Neuron (in vitro differentiated cells): ENCODE results near the gene STX18.
A peak's percentile ranks its signal among the peaks of the same experiment; 100 is the strongest.

Experiments used
- H2AFZ ChIP-seq: one replicate; pipeline ENCODE4 v1.6.1; 2013; ENCODE audit warnings: low read depth, mild to moderate bottlenecking, inconsistent platforms, low read length, moderate library complexity
- H3K27me3 ChIP-seq: one replicate; pipeline ENCODE4 v1.6.1; 2013; ENCODE audit warnings: low read length; ENCODE audit not compliant: insufficient read depth
- H3K36me3 ChIP-seq: one replicate; pipeline ENCODE4 v1.6.1; 2013; ENCODE audit warnings: low read length; ENCODE audit not compliant: insufficient read depth
- H3K4me1 ChIP-seq: one replicate; pipeline ENCODE4 v1.6.1; 2013; ENCODE audit warnings: low read length; ENCODE audit not compliant: insufficient read depth
- H3K4me3 ChIP-seq: 2 replicates; pipeline ENCODE4 v1.5.1; 2013; ENCODE audit warnings: mild to moderate bottlenecking, low read length, moderate library complexity
- H3K9me3 ChIP-seq: one replicate; pipeline ENCODE4 v1.6.1; 2013; ENCODE audit warnings: low read length

Gene STX18

GRCh38 chr4:4541661-4542570, at the start of gene STX18:
Gene STX18 (minus strand): TSS chr4:4542048. CDS start chr4:4541964, 84 bp downstream.
- Histone ChIP-seq H2AFZ (peak within 1 kb of the TSS; percentile 91), H3K27me3 (no peaks in the 10 kb centered on the region), H3K36me3 (peaks cover 4% of the 10 kb centered on the region), H3K4me1 (peaks cover 23% of the 10 kb centered on the region), H3K9me3 (no peaks in the 10 kb centered on the region), H3K4me3 (peak within 1 kb of the TSS; percentile 64)

DNA sequence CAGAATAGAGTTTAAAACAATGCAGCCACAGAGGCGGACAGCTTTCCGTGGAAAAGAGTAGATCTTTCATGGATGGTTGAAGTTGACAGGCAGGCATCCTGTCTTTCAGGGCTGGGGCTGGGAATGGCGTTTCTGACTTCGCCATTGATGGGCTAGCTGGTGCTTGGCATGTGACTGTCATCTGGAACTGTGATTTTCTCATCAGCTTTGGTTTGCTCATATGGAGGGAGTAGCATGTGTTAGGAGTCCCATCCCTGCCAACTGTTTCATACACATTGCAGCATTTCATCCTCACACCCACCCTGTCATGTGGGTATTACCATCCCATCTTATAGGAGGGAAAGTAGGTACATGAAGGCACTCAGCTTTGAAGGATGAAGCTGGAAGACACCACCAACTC, 49.2 kb upstream of the STX18 start:
- H2AFZ ChIP-seq: no peak overlapping the region
- no peaks in the 10 kb centered on the region for H3K4me1 ChIP-seq
- no peaks in the 10 kb centered on the region for H3K36me3 ChIP-seq
- H3K27me3 ChIP-seq: no peaks in the 10 kb centered on the region
- no peak overlapping the region for H3K4me3 ChIP-seq
- H3K9me3 ChIP-seq: peaks cover 6% of the 10 kb centered on the region

DNA sequence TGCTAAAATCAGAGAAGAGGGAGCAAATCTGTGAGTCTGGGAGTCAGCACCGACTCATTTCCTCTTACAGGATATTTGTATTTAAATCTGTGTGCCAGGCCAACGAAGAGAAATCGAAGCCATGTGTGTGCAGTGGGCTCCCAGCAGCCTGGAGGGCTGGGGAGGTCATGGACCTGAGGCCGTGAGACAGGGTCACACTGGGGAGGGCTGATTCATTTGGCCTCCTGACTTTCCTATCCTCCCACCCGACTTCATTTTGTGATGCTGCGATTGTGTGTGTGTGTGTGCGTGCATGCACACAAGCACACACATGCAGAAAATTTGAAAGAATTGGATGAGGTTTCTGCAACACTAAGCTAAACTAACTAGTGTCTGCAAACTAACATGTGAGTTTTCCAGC, 48.7 kb upstream of the STX18 start:
- H3K9me3 ChIP-seq: peaks cover 4% of the 10 kb centered on the region
- H2AFZ ChIP-seq: no peak overlapping the region
- no peak overlapping the region for H3K4me3 ChIP-seq
- no peaks in the 10 kb centered on the region for H3K36me3 ChIP-seq
- H3K27me3 ChIP-seq: no peaks in the 10 kb centered on the region
- peaks cover 2% of the 10 kb centered on the region for H3K4me1 ChIP-seq

DNA sequence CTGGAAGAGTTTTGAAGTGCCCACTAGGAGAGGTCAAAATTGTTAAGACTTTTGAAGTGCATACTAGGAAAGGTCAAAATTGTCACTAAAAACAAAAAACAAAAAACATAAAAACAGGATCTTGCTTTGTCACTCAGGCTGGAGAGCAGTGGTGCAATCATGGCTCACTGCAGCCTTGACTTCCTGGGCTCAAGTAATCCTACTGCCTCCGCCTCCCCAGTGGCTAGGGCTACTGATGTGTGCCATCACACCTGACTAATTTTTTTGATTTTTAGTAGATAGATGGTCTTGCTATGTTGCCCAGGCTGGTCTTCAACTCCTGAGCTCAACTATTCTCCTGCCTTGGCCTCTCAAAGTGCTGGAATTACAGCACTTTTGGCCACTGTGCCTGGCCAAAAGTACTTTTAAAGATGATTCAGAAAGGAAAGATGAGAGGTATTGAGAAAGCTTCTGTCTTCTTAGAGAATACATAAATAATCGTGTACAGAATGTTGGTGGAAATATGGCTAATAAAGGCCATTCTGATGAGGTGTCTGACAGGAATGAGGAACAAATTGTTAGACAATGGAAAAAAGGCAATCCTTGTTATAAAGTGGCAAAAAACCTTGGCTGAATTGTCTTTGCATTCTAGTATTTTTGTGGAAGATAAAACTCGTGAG, 43.3 kb upstream of the STX18 start:
- H3K36me3 ChIP-seq: no peaks in the 10 kb centered on the region
- H2AFZ ChIP-seq: no peak overlapping the region
- H3K27me3 ChIP-seq: no peaks in the 10 kb centered on the region
- H3K4me1 ChIP-seq: peaks cover 4% of the 10 kb centered on the region
- no peak overlapping the region for H3K4me3 ChIP-seq
- H3K9me3 ChIP-seq: no peaks in the 10 kb centered on the region

DNA sequence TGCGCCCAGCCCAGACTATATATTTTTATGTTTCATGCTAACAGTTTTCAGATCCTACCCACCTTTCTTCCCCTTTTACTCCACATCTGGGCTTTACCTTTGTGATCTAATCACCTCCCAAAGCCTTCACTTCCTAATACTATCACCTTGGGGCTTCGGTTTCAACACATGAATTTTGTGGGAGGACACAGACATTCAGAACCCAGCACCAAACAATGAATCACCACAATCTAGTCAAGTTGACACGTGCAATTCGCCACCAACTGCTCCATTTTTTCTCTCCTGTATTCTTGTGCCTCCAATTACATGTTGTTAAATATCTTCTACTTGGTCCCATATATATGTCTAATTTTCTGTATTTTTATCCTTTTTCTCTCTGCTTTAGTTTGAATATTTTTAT, 41.8 kb upstream of the STX18 start:
- Histone ChIP-seq H2AFZ (no peak overlapping the region), H3K36me3 (no peaks in the 10 kb centered on the region), H3K4me3 (no peak overlapping the region), H3K9me3 (no peaks in the 10 kb centered on the region), H3K4me1 (peaks cover 18% of the 10 kb centered on the region), H3K27me3 (no peaks in the 10 kb centered on the region)

DNA sequence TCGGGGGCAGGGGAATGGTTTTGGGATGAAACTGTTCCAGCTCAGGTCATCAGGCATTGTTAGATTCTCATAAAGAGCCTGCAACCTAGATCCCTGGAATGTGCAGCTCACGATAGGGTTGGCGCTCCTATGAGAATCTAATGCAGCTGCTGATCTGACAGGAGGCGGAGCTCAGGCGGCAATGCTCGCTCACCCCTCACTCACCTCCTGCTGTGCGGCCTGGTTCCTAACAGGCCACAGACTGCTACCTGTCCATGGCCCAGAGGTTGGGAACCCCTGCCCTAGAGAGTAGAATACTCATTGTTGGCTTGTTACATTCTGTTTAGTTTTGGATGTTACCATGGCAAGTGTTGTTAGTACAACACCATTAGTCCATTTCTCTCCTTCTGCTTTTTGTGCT, 40.8 kb upstream of the STX18 start:
- Histone ChIP-seq H3K4me1 (peaks cover 24% of the 10 kb centered on the region), H3K4me3 (no peak overlapping the region)

GRCh38 chr4:4580494-4580893, 38.6 kb upstream of the STX18 start:
- no peak overlapping the region for H2AFZ ChIP-seq
- no peak overlapping the region for H3K4me3 ChIP-seq
- peaks cover 23% of the 10 kb centered on the region for H3K4me1 ChIP-seq
- no peaks in the 10 kb centered on the region for H3K27me3 ChIP-seq
- H3K9me3 ChIP-seq: no peaks in the 10 kb centered on the region
- H3K36me3 ChIP-seq: no peaks in the 10 kb centered on the region

More for the DNA sequence above, 40.8 kb upstream of the STX18 start:
- H3K36me3 ChIP-seq: no peaks in the 10 kb centered on the region
- no peaks in the 10 kb centered on the region for H3K9me3 ChIP-seq
- no peak overlapping the region for H2AFZ ChIP-seq
- no peaks in the 10 kb centered on the region for H3K27me3 ChIP-seq

- Histone ChIP-seq H3K27me3 (no peaks in the 10 kb centered on the region), H3K36me3 (no peaks in the 10 kb centered on the region), H2AFZ (no peak overlapping the region), H3K4me1 (peaks cover 30% of the 10 kb centered on the region), H3K4me3 (no peak overlapping the region), H3K9me3 (no peaks in the 10 kb centered on the region)
Observed at GRCh38 chr4:4578981-4579380, 37.1 kb upstream of the STX18 start.

GRCh38 chr4:4577359-4577875, 35.6 kb upstream of the STX18 start:
- H3K4me3 ChIP-seq: no peak overlapping the region
- H3K27me3 ChIP-seq: no peaks in the 10 kb centered on the region
- H3K36me3 ChIP-seq: no peaks in the 10 kb centered on the region
- peaks cover 30% of the 10 kb centered on the region for H3K4me1 ChIP-seq
- no peaks in the 10 kb centered on the region for H3K9me3 ChIP-seq
- H2AFZ ChIP-seq: no peak overlapping the region

DNA sequence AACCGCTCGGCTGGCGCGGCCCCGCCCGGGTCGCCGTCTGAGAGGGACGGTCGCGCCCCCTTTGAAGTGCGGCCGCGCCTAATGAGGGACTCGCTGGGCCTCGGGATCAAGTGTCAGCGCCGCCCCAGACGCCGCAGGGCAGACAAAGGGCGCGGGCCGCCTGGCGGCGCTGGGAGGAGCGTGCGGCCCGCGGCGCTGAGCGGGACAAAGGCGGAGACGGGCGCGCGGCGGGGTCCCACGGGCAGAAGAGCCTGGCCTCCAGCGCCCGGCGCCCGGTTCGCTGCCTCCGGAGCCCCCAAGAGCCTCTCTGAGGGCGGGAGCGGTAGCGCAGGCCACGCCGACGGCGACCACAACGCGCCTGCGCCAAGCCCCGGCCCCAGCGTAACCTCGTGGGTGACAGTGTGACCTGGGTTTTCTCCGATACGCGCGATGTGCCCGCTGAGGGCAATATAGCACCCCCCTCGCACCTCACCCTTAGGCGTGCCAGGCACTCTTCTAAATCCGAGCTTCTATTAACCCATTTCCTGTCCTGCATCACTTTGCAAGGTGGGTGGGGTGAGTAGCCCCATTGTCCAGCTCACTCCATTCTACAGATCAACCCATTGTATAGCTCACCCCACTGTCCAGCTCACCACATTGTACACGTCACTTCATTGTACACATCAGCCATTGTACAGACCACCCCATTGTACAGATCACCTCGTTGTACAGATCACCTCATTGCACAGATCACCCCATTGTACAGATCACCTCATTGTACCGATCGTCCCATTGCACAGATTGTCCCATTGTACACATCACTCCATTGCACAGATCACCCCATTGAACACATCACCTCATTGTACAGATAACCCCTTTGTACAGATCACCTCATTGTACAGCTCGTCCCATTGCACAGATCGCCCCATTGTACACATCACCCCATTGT, 33.7 kb upstream of the STX18 start:
- H3K27me3 ChIP-seq: no peaks in the 10 kb centered on the region

GRCh38 chr4:4574792-4575191, 32.9 kb upstream of the STX18 start:
- H3K4me3 ChIP-seq: peak overlapping the region; percentile 29
- H2AFZ ChIP-seq: no peak overlapping the region
- no peaks in the 10 kb centered on the region for H3K27me3 ChIP-seq
- peaks cover 5% of the 10 kb centered on the region for H3K9me3 ChIP-seq
- H3K36me3 ChIP-seq: no peaks in the 10 kb centered on the region
- H3K4me1 ChIP-seq: peaks cover 24% of the 10 kb centered on the region

More for the DNA sequence above, 33.7 kb upstream of the STX18 start:
- H3K4me1 ChIP-seq: peaks cover 30% of the 10 kb centered on the region
- no peaks in the 10 kb centered on the region for H3K9me3 ChIP-seq
- H2AFZ ChIP-seq: no peak overlapping the region
- peak overlapping the region; percentile 29 for H3K4me3 ChIP-seq
- H3K36me3 ChIP-seq: no peaks in the 10 kb centered on the region

DNA sequence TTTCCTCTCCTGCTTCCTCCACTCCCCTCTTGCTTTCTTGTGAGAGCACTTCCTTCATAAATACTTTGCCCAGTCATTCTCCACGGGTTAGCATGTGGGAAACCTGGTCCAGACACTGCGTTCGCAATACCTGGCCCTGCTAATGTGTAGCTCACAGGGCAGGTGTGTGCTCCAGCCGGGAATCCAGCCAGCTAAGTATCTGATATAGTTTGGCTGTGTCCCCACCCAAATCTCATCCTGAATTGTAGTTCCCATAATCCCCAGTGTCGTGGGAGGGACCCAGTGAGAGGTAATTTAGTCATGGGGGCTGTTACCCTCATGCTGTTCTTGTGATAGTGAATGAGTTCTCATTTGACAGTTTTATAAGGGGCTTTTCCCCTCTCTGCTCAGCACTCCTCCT, 32.2 kb upstream of the STX18 start:
- Histone ChIP-seq H3K4me1 (peaks cover 18% of the 10 kb centered on the region), H3K36me3 (no peaks in the 10 kb centered on the region), H3K27me3 (no peaks in the 10 kb centered on the region), H3K4me3 (no peak overlapping the region), H3K9me3 (peaks cover 7% of the 10 kb centered on the region), H2AFZ (no peak overlapping the region)
